GM23338 (cell line): ENCODE results near the gene RBM48. TPM values are rescaled to one million over a fixed set of nuclear protein-coding genes. Genes with fewer than 3 reads are reported as not detected.
"Not testable (repeated sequence)": the region's sequence is repeated elsewhere in the genome, so short reads cannot be mapped to it uniquely, and the experiment has no call there.

ENCODE experiments used
- ATAC-seq: fragments of 200-7000 bp; cut with Tn5 transposase; 3 replicates; pipeline ENCODE4 v1.9.1; 2020
- DNase-seq: peaks from one replicate; pipeline ENCODE4 v3.0.0-alpha.2; 2015; ENCODE audit warnings: low spot score
- H2AFZ ChIP-seq: fragments of 200-600 bp; sonication (generic); 2 replicates; pipeline ENCODE4 v1.8.0; 2016; ENCODE audit warnings: antibody characterized with exemption, mild to moderate bottlenecking, moderate library complexity
- H3F3A ChIP-seq: fragments of 200-600 bp; sonication (generic); replicated peaks from 2 replicates; pipeline ENCODE4 v1.8.0; 2017; ENCODE audit warnings: antibody characterized with exemption, mixed run types, low read depth
- H3K27ac ChIP-seq: fragments of 200-600 bp; sonication (generic); 2 replicates; pipeline ENCODE4 v1.6.1; 2016; ENCODE audit warnings: low read depth
- H3K27me3 ChIP-seq: fragments of 200-600 bp; sonication (generic); 2 replicates; pipeline ENCODE4 v1.8.0; 2016; ENCODE audit warnings: mild to moderate bottlenecking, mixed run types, moderate library complexity; ENCODE audit not compliant: insufficient read depth
- H3K36me3 ChIP-seq: fragments of 200-600 bp; sonication (generic); 2 replicates; pipeline ENCODE4 v1.8.0; 2016; ENCODE audit warnings: mild to moderate bottlenecking; ENCODE audit not compliant: insufficient read depth
- H3K4me1 ChIP-seq: fragments of 200-600 bp; sonication (generic); 2 replicates; pipeline ENCODE4 v1.8.0; 2016; ENCODE audit warnings: mild to moderate bottlenecking, moderate library complexity; ENCODE audit not compliant: insufficient read depth
- H3K4me2 ChIP-seq: fragments of 200-600 bp; sonication (generic); 2 replicates; pipeline ENCODE4 v1.7.1; 2017; ENCODE audit warnings: mixed run types
- H3K4me3 ChIP-seq: fragments of 200-600 bp; sonication (generic); 2 replicates; pipeline ENCODE4 v1.6.1; 2016; ENCODE audit warnings: mixed run types
- H3K79me2 ChIP-seq: fragments of 200-600 bp; sonication (generic); replicated peaks from 2 replicates; pipeline ENCODE4 v1.8.0; 2017; ENCODE audit warnings: mild to moderate bottlenecking; ENCODE audit not compliant: insufficient read depth
- H3K9me2 ChIP-seq: fragments of 200-600 bp; sonication (generic); 2 replicates; pipeline ENCODE4 v1.8.0; 2017; ENCODE audit not compliant: insufficient read depth
- H4K20me1 ChIP-seq: fragments of 200-600 bp; sonication (generic); replicated peaks from 2 replicates; pipeline ENCODE4 v1.8.0; 2017; ENCODE audit warnings: mild to moderate bottlenecking; ENCODE audit not compliant: insufficient read depth
- H3K27ac Mint-ChIP-seq: 2 replicates; pipeline ENCODE4 v1.8.0; 2020; ENCODE audit warnings: inconsistent platforms, mild to moderate bottlenecking, moderate library complexity, mixed read lengths
- H3K27me3 Mint-ChIP-seq: 3 replicates; pipeline ENCODE4 v1.8.0; 2022; ENCODE audit warnings: low read depth, mild to moderate bottlenecking, moderate library complexity, mixed read lengths, inconsistent platforms; ENCODE audit not compliant: insufficient read depth, poor library complexity
- H3K36me3 Mint-ChIP-seq: 3 replicates; pipeline ENCODE4 v1.8.0; 2021; ENCODE audit warnings: low read depth, mild to moderate bottlenecking, inconsistent platforms, moderate library complexity, mixed read lengths
- H3K4me1 Mint-ChIP-seq: 3 replicates; pipeline ENCODE4 v1.8.0; 2020; ENCODE audit warnings: mild to moderate bottlenecking, inconsistent platforms, mixed read lengths
- H3K4me3 Mint-ChIP-seq: 3 replicates; pipeline ENCODE4 v1.8.0; 2021; ENCODE audit warnings: moderate library complexity, mild to moderate bottlenecking, inconsistent platforms, mixed read lengths
- H3K9me3 Mint-ChIP-seq: 3 replicates; pipeline ENCODE4 v1.8.0; 2020; ENCODE audit warnings: moderate library complexity, mild to moderate bottlenecking, inconsistent platforms, mixed read lengths
- EZH2phosphoT487 ChIP-seq: fragments of 200-600 bp; sonication (generic); IDR thresholded peaks from one replicate; pipeline ENCODE4 v1.8.1; 2018; ENCODE audit warnings: antibody characterized with exemption; ENCODE audit not compliant: unreplicated experiment
- JUNB ChIP-seq: IDR thresholded peaks from one replicate; pipeline ENCODE4 v1.6.1; 2016; ENCODE audit warnings: antibody characterized with exemption; ENCODE audit not compliant: unreplicated experiment
- NANOG ChIP-seq: IDR thresholded peaks from 2 replicates; pipeline ENCODE4 v1.6.1; 2016; ENCODE audit warnings: antibody characterized with exemption, borderline replicate concordance
- POLR2AphosphoS5 ChIP-seq: IDR thresholded peaks from 2 replicates; pipeline ENCODE4 v1.6.1; 2016; ENCODE audit warnings: antibody characterized with exemption, low read depth
- polyA plus RNA-seq: library from polyadenylated mRNA; unstranded; fragments of >200 nt; fragmentation: Nextera tagmentation; extraction: Ambion mirVana; gene quantifications from 2 replicates; pipeline ENCODE4 v1.2.1, GENCODE V29; 2016
- total RNA-seq: library from RNA; depleted of rRNA; stranded (reverse); fragments of >200 nt; shearing (Covaris generic); gene quantifications from 2 replicates; pipeline ENCODE4 v1.2.3, GENCODE V29; 2014
- TF ChIP-seq, protein P1 (sequence below), 2 experiments: fragments of 200-600 bp in 1 of 2; sonication (generic) in 1 of 2; conservative IDR thresholded peaks; 2 replicates each; pipeline versions ENCODE4 v1.5.1 to v1.6.1; 2016 to 2017; ENCODE audit warnings: antibody characterized with exemption in 2 of 2, low read depth in 2 of 2, mild to moderate bottlenecking in 2 of 2, moderate library complexity in 1 of 2
- TF ChIP-seq, protein P2 (sequence below): IDR thresholded peaks from 2 replicates; pipeline ENCODE4 v1.6.1; 2016; ENCODE audit warnings: antibody characterized with exemption

RBM48 gene
- total and polyA plus RNA-seq, 2 experiments from 2014 or later, result 8.8 to 11.1 TPM

DNA sequence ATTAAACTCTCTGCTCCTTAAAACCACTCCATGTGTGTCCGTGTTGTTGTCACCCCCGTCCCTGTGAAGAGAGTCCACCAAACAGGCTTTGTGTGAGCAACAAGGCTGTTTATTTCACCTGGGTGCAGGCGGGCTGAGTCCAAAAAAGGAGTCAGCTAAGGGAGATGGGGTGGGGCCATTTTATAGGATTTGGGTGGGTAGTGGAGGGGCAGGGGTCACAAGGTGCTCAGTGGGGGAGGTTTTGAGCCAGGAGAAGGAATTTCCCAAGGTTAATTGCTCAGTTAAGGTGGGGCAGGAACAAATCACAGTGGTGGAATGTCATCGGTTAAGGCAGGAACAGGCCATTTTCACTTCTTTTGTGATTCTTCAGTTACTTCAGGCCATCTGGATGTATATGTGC lies 49.4 kb upstream of the RBM48 start:
- not testable (repeated sequence) for H3K9me2 ChIP-seq, H3K4me3 Mint-ChIP-seq, H3F3A ChIP-seq, H3K79me2 ChIP-seq, DNase-seq, H4K20me1 ChIP-seq, H3K36me3 Mint-ChIP-seq, H3K27me3 ChIP-seq, H3K4me3 ChIP-seq, H3K36me3 ChIP-seq, H3K4me2 ChIP-seq, H2AFZ ChIP-seq, H3K27ac ChIP-seq, H3K9me3 Mint-ChIP-seq, ATAC-seq, H3K4me1 ChIP-seq, H3K27me3 Mint-ChIP-seq
- Mint-ChIP-seq H3K27ac (peak overlapping the region; percentile 32; the same call in 1 of the 2 replicates), H3K4me1 (peaks cover 10% of the 10 kb centered on the region)

DNA sequence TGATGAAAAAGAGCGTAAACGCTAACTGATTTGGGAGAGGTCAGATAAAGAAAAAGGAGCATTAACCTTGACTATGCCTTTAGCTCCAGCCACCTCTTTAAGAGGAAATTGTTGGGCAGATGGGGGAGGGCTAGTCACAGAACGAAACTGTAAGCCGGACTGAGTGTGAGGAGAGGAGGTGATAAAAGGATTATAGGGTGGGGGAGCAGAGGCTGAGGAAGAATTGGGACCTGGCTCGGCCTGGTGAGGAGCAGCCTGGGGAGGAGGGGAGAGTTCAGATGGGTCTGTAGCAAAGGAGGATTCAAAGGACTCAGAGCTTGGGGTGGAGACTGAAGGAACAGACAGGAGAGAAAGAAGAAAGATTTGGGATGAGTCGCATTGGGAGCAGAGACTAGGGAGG lies 45.0 kb upstream of the RBM48 start:
- not testable (repeated sequence) for H3K79me2 ChIP-seq, H3K4me3 ChIP-seq, H3K4me3 Mint-ChIP-seq, H3K4me1 ChIP-seq, H3K9me2 ChIP-seq, H3K27me3 Mint-ChIP-seq, H2AFZ ChIP-seq, H3K27ac Mint-ChIP-seq, ATAC-seq, H3K27me3 ChIP-seq, H3K9me3 Mint-ChIP-seq, H3K27ac ChIP-seq, H3F3A ChIP-seq, H4K20me1 ChIP-seq, H3K4me1 Mint-ChIP-seq, H3K36me3 ChIP-seq, H3K4me2 ChIP-seq, DNase-seq
- peaks cover 15% of the 10 kb centered on the region for H3K36me3 Mint-ChIP-seq

DNA sequence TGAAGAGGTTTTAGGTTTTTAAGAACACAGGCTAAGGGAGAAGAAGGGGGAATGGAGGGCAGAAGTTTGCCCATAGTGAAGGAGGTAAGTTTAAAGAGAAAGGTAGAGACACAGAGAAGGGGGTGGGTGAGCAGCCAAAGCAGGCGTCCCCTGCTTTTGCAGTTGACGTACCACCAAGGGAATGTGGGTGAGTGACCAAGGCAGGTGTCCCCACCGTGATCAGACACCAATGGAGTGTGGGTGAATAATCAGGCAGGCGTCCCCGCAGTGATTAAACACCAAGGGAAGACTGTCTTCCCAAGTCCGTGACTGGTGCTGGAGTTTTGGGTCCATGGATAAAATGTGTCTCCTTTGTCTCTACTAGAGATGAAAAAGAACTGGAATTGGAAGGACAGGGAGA lies 44.4 kb upstream of the RBM48 start:
- not testable (repeated sequence) for H3K9me3 Mint-ChIP-seq, H3K27ac ChIP-seq, ATAC-seq

DNA sequence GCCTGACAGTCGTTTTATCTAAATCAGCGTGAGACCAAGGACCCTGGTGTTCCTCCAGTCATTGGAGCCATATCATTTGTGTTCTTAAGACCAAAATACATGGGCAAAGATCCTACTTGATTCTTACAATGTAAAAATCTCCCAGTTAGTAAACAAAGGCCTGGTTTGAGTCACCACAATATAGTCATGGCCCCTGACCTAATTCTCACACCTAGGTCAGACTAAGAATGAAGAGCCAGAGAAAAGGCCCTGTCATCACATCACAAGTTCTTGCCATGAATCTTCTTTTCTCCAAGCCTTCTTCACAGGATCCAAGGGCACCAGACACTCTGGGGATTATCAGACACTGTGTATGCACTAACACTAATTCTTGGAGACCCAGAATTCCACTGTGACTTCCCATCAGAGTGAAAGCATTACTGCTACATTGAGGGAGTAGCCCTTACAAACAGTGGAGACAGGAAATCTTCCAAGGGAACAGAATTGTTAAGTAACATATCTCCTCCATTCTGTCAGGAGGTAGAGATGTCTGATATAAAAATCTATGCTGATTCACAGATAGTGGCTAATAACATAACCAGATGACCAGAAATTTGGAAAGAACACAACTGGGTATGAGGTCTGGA lies 43.2 kb upstream of the RBM48 start:
- Histone ChIP-seq H3K4me2 (no peak overlapping the region), H3K4me3 (no peak overlapping the region), H3K4me1 (no peaks in the 10 kb centered on the region), H2AFZ (no peak overlapping the region), H3F3A (no peaks in the 10 kb centered on the region), H3K9me2 (no peaks in the 10 kb centered on the region), H4K20me1 (no peaks in the 10 kb centered on the region), H3K27me3 (no peaks in the 10 kb centered on the region), H3K79me2 (no peaks in the 10 kb centered on the region), H3K36me3 (peaks cover 10% of the 10 kb centered on the region; the same call in 1 of the 2 replicates), H3K27ac (no peak overlapping the region)
- Mint-ChIP-seq H3K27me3 (no peaks in the 10 kb centered on the region), H3K4me3 (no peak overlapping the region), H3K27ac (no peak overlapping the region), H3K4me1 (no peaks in the 10 kb centered on the region), H3K9me3 (no peaks in the 10 kb centered on the region), H3K36me3 (peaks cover 21% of the 10 kb centered on the region)
- DNase-seq (no peak), ATAC-seq (no peak)
- TF ChIP-seq, protein P1, sequence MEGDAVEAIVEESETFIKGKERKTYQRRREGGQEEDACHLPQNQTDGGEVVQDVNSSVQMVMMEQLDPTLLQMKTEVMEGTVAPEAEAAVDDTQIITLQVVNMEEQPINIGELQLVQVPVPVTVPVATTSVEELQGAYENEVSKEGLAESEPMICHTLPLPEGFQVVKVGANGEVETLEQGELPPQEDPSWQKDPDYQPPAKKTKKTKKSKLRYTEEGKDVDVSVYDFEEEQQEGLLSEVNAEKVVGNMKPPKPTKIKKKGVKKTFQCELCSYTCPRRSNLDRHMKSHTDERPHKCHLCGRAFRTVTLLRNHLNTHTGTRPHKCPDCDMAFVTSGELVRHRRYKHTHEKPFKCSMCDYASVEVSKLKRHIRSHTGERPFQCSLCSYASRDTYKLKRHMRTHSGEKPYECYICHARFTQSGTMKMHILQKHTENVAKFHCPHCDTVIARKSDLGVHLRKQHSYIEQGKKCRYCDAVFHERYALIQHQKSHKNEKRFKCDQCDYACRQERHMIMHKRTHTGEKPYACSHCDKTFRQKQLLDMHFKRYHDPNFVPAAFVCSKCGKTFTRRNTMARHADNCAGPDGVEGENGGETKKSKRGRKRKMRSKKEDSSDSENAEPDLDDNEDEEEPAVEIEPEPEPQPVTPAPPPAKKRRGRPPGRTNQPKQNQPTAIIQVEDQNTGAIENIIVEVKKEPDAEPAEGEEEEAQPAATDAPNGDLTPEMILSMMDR (conservative IDR thresholded peaks at IDR 0.05; ENCODE audit: low read depth in 2 of 2), result no peak
- TF ChIP-seq JUNB (no peak), EZH2phosphoT487 (no peak), POLR2AphosphoS5 (no peak), NANOG (no peak)
- TF ChIP-seq, protein P2, sequence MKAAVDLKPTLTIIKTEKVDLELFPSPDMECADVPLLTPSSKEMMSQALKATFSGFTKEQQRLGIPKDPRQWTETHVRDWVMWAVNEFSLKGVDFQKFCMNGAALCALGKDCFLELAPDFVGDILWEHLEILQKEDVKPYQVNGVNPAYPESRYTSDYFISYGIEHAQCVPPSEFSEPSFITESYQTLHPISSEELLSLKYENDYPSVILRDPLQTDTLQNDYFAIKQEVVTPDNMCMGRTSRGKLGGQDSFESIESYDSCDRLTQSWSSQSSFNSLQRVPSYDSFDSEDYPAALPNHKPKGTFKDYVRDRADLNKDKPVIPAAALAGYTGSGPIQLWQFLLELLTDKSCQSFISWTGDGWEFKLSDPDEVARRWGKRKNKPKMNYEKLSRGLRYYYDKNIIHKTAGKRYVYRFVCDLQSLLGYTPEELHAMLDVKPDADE, result no peak

More for the DNA sequence above, 44.4 kb upstream of the RBM48 start:
- H3K27me3 Mint-ChIP-seq, H3K27me3 ChIP-seq, H3K4me1 ChIP-seq, H3K4me3 Mint-ChIP-seq, H2AFZ ChIP-seq, H3K4me2 ChIP-seq, H3F3A ChIP-seq, H3K27ac Mint-ChIP-seq, H3K9me2 ChIP-seq, H3K79me2 ChIP-seq, H3K4me3 ChIP-seq, H4K20me1 ChIP-seq, H3K36me3 ChIP-seq, H3K4me1 Mint-ChIP-seq, DNase-seq: not testable (repeated sequence)
- H3K36me3 Mint-ChIP-seq, result peaks cover 17% of the 10 kb centered on the region
